ENCODE results near the gene TANGO6. TPM values are rescaled to one million over a fixed set of nuclear protein-coding genes. Genes with fewer than 3 reads are reported as not detected.

Gene TANGO6
- total RNA-seq, 1 donor from 2014 or later = 3.7 TPM

DNA sequence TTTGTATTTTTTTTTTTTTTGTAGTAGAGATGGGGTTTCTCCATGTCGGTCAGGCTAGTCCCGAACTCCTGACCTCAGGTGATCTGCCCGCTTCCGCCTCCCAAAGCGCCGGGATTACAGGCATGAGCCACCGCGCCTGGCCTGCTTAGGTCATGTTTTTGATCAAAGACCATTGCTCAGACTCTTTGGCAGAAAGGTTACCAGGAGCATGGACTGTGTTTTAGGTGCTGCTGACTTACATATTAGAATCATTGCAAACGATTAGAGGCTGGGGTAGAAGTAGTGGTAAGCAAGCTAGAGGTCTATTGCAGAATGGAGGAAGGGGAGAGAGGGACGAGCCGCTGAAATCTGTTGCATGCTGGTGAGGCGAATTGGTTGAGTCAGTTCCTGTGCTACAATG, 79.8 kb downstream of the TANGO6 start:
- TF ChIP-seq, protein P1, sequence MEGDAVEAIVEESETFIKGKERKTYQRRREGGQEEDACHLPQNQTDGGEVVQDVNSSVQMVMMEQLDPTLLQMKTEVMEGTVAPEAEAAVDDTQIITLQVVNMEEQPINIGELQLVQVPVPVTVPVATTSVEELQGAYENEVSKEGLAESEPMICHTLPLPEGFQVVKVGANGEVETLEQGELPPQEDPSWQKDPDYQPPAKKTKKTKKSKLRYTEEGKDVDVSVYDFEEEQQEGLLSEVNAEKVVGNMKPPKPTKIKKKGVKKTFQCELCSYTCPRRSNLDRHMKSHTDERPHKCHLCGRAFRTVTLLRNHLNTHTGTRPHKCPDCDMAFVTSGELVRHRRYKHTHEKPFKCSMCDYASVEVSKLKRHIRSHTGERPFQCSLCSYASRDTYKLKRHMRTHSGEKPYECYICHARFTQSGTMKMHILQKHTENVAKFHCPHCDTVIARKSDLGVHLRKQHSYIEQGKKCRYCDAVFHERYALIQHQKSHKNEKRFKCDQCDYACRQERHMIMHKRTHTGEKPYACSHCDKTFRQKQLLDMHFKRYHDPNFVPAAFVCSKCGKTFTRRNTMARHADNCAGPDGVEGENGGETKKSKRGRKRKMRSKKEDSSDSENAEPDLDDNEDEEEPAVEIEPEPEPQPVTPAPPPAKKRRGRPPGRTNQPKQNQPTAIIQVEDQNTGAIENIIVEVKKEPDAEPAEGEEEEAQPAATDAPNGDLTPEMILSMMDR (IDR thresholded peaks at IDR 0.05) = no peak
- DNase-seq (ENCODE audit: low spot score in 2 of 2) = no peak
- no peaks in the 10 kb centered on the region for H3K9me3 ChIP-seq
- intact Hi-C loops (cut with DNase I) = no loop called here
- H3K27me3 ChIP-seq = no peaks in the 10 kb centered on the region
- no peaks in the 10 kb centered on the region for H3K4me1 ChIP-seq
- H3K36me3 ChIP-seq = peaks cover 21 to 38% of the 10 kb centered on the region in 2 donors
- H3K4me3 ChIP-seq = no peak overlapping the region
- no peak overlapping the region for H3K27ac ChIP-seq

DNA sequence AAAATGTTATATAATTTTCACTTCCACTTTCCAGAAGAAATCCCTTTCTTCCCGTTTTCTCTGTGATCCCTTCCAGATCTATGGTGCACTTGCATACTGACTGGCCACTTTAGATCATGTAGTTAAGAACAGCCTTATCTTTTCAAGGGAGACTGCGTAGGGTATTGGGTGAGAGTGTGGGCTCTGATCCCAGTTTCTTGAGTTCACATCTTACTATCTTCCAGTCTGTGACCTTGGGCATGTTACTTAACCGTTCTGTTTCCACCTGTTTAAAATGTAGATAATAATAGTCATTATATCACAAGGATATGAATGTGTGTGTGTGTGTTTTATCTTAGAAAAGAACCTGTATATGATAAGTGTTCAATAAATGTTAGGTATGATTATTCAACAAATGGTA, 83.7 kb downstream of the TANGO6 start:
- TF ChIP-seq, protein P1 (IDR thresholded peaks at IDR 0.05) = no peak
- DNase-seq (ENCODE audit: low spot score in 2 of 2) = no peak
- H3K4me3 ChIP-seq = no peak overlapping the region
- peaks cover 23 to 48% of the 10 kb centered on the region in 2 donors for H3K36me3 ChIP-seq
- H3K4me1 ChIP-seq = no peaks in the 10 kb centered on the region
- intact Hi-C loops (cut with DNase I) = no loop called here
- H3K27ac ChIP-seq = no peak overlapping the region
- H3K27me3 ChIP-seq = no peaks in the 10 kb centered on the region
- H3K9me3 ChIP-seq = no peaks in the 10 kb centered on the region

DNA sequence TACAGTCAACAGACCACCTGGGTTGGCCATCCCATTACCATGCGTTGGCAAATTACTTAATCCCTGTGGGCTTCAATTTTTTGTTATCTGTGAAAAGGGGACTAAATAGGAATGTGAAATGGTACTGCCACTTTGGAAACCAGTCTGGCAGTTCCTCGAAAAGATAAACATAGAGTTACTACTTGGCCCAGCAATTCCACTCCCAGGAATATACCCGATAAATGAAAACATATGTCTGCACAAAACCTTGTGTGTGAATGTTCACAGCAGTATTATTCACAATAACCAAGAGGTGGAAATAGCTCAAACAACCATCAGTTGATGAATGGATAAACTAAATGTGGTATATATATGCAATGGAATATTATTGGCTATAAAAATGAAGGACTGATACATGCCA, 87.9 kb downstream of the TANGO6 start:
- TF ChIP-seq, protein P1 (IDR thresholded peaks at IDR 0.05) = no peak
- intact Hi-C loops (cut with DNase I) = no loop called here
- Histone ChIP-seq H3K4me1 (no peaks in the 10 kb centered on the region), H3K9me3 (no peaks in the 10 kb centered on the region), H3K4me3 (no peak overlapping the region), H3K27ac (no peak overlapping the region), H3K36me3 (peaks cover 23 to 63% of the 10 kb centered on the region in 2 donors), H3K27me3 (no peaks in the 10 kb centered on the region)
- no peak for DNase-seq (ENCODE audit: low spot score in 2 of 2)

DNA sequence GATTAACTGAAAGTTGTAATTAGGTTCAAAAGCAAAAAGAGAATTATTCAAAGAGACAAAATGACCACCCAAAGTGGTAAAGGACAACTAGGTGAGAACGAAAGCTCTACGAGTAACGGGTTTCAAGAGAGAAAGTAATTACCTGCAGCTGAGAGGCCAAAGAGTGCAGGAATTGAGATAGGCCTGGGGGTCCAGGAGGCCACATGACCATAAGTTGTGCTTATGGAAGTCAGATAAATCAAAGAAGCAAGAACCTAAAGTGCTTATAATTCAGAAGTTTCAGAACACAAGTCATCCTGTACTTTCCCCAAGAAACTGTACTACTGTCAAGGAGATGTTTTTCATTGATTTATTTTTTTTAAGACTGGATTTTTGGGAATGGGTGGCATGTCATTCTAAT, 91.1 kb downstream of the TANGO6 start:
- H3K36me3 ChIP-seq = peaks cover 4 to 40% of the 10 kb centered on the region in 2 donors
- H3K9me3 ChIP-seq = no peaks in the 10 kb centered on the region
- TF ChIP-seq, protein P1 (IDR thresholded peaks at IDR 0.05) = no peak
- no peak for DNase-seq (ENCODE audit: low spot score in 2 of 2)
- no peak overlapping the region for H3K4me3 ChIP-seq
- H3K27ac ChIP-seq = no peak overlapping the region
- H3K27me3 ChIP-seq = no peaks in the 10 kb centered on the region
- intact Hi-C loops (cut with DNase I) = no loop called here
- no peaks in the 10 kb centered on the region for H3K4me1 ChIP-seq

DNA sequence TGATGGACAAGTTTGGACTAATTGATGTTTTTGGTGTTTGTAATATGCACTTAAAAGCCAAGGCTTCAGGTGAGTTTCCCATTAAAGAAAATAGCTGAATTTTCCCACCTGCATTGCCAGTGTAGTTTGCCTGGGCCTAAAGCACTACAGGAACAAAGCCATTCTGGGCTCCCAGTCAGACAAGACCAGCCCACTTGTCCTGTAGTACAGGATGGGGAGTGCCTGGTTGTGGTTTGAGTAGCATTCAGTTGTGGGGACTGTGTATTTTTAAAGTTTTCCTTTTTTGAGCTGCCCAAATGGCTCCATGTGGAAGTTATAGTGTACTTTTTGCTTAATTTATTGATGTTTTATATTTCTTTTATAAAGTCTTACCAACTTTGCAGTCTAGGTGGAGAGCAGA, 91.7 kb downstream of the TANGO6 start:
- no peak for DNase-seq (ENCODE audit: low spot score in 2 of 2)
- H3K36me3 ChIP-seq = peaks cover 2 to 34% of the 10 kb centered on the region in 2 donors

More for the DNA sequence above, 91.7 kb downstream of the TANGO6 start:
- no peak overlapping the region for H3K4me3 ChIP-seq
- H3K4me1 ChIP-seq = no peaks in the 10 kb centered on the region
- TF ChIP-seq, protein P1 (IDR thresholded peaks at IDR 0.05) = no peak
- no peaks in the 10 kb centered on the region for H3K27me3 ChIP-seq
- intact Hi-C loops (cut with DNase I) = no loop called here
- H3K9me3 ChIP-seq = no peaks in the 10 kb centered on the region
- H3K27ac ChIP-seq = no peak overlapping the region

All from ascending aorta (tissue), 2 donors.